Stomach (tissue), 4 donors: Measurements from ENCODE around the gene IFNK.

Experiments used
- CTCF ChIP-seq, 7 experiments: fragments of 450-650 bp in 4 of 7; fragments of 200-600 bp in 3 of 7; sonication (generic) in 3 of 7; IDR thresholded peaks; one replicate each; pipeline ENCODE4 v1.5.1; 2016 to 2019; ENCODE audit warnings: antibody characterized with exemption in 7 of 7, control low read depth in 2 of 7, mild to moderate bottlenecking in 1 of 7
- EP300 ChIP-seq: sonication (generic); formaldehyde crosslinking; IDR thresholded peaks from one replicate; pipeline ENCODE4 v1.6.1; 2017; ENCODE audit warnings: antibody characterized with exemption

GRCh38 chr9:27518006-27518405 is 6.1 kb upstream of the IFNK start:
- no peak for TF ChIP-seq CTCF (IDR thresholded peaks at IDR 0.05)
- TF ChIP-seq EP300 = no peak
